ENCODE data around the gene CCNL1.

Gene CCNL1

GRCh38 chr3:157139938-157140534 is 19.9 kb downstream of the CCNL1 start:
- no peak for TF ChIP-seq RARB (CRISPR knock-in tag; IDR thresholded peaks at IDR 0.05)
- TF ChIP-seq CREB5 (CRISPR knock-in tag; IDR thresholded peaks at IDR 0.05; ENCODE audit: low read depth) = no peak
- TF ChIP-seq TCF4 (CRISPR knock-in tag; IDR thresholded peaks at IDR 0.05; ENCODE audit: borderline replicate concordance) = no peak
- TF ChIP-seq TSHZ2 (CRISPR knock-in tag; IDR thresholded peaks at IDR 0.05) = no peak
- no peak for TF ChIP-seq ZFP3 (CRISPR knock-in tag; IDR thresholded peaks at IDR 0.05)
- TF ChIP-seq PATZ1 (CRISPR knock-in tag; IDR thresholded peaks at IDR 0.05; ENCODE audit: borderline replicate concordance) = no peak
- no peak for TF ChIP-seq ZNF565 (CRISPR knock-in tag; conservative IDR thresholded peaks at IDR 0.05; ENCODE audit: low read depth)
- TF ChIP-seq POU6F1 (CRISPR knock-in tag; IDR thresholded peaks at IDR 0.05; ENCODE audit: borderline replicate concordance, low read depth) = no peak
- TF ChIP-seq BACH2 (CRISPR knock-in tag; IDR thresholded peaks at IDR 0.05; ENCODE audit: borderline replicate concordance) = no peak
- no peak for TF ChIP-seq OSR1 (CRISPR knock-in tag; IDR thresholded peaks at IDR 0.05)
- TF ChIP-seq ISL1 (CRISPR knock-in tag; IDR thresholded peaks at IDR 0.05) = no peak
- TF ChIP-seq SNAI2 (CRISPR knock-in tag; IDR thresholded peaks at IDR 0.05) = no peak
- TF ChIP-seq ARNTL (CRISPR knock-in tag; IDR thresholded peaks at IDR 0.05; ENCODE audit: borderline replicate concordance, low read depth) = no peak
- no peak for TF ChIP-seq GLIS3 (CRISPR knock-in tag; IDR thresholded peaks at IDR 0.05)
- TF ChIP-seq CSDC2 (CRISPR knock-in tag; IDR thresholded peaks at IDR 0.05) = no peak
- no peak for TF ChIP-seq TOX (CRISPR knock-in tag; IDR thresholded peaks at IDR 0.05; ENCODE audit: borderline replicate concordance)
- ATAC-seq = no peak

- ATAC-seq = peak; percentile 37
- TF ChIP-seq CREB5 (CRISPR knock-in tag; IDR thresholded peaks at IDR 0.05; ENCODE audit: low read depth) = no peak
- no peak for TF ChIP-seq SNAI2 (CRISPR knock-in tag; IDR thresholded peaks at IDR 0.05)
- no peak for TF ChIP-seq CSRNP3 (CRISPR knock-in tag; IDR thresholded peaks at IDR 0.05)
- no peak for TF ChIP-seq ZNF565 (CRISPR knock-in tag; conservative IDR thresholded peaks at IDR 0.05; ENCODE audit: low read depth)
- TF ChIP-seq TCF4 (CRISPR knock-in tag; IDR thresholded peaks at IDR 0.05; ENCODE audit: borderline replicate concordance) = no peak
- no peak for TF ChIP-seq PPARA (CRISPR knock-in tag; IDR thresholded peaks at IDR 0.05; ENCODE audit: borderline replicate concordance)
- no peak for TF ChIP-seq PATZ1 (CRISPR knock-in tag; IDR thresholded peaks at IDR 0.05; ENCODE audit: borderline replicate concordance)
- TF ChIP-seq TOX (CRISPR knock-in tag; IDR thresholded peaks at IDR 0.05; ENCODE audit: borderline replicate concordance) = no peak
- no peak for TF ChIP-seq POU6F1 (CRISPR knock-in tag; IDR thresholded peaks at IDR 0.05; ENCODE audit: borderline replicate concordance, low read depth)
- TF ChIP-seq ZFP3 (CRISPR knock-in tag; IDR thresholded peaks at IDR 0.05) = no peak
- no peak for TF ChIP-seq ZC3H10 (CRISPR knock-in tag; IDR thresholded peaks at IDR 0.05)
- TF ChIP-seq OSR1 (CRISPR knock-in tag; IDR thresholded peaks at IDR 0.05) = no peak
- no peak for TF ChIP-seq CSDC2 (CRISPR knock-in tag; IDR thresholded peaks at IDR 0.05)
- no peak for TF ChIP-seq GLIS3 (CRISPR knock-in tag; IDR thresholded peaks at IDR 0.05)
Measured at GRCh38 chr3:157136647-157137387, 23.1 kb downstream of the CCNL1 start.
